Panc1 (cell line): Measurements from ENCODE around the gene KNCN. TPM values are rescaled to one million over a fixed set of nuclear protein-coding genes. Genes with fewer than 3 reads are reported as not detected.

ENCODE experiments used
- ATAC-seq: fragments of 200-7000 bp; cut with Tn5 transposase; 2 replicates; pipeline ENCODE4 v1.9.1; 2020; ENCODE audit warnings: mild to moderate bottlenecking, moderate library complexity
- BruUV-seq: library from RNA; stranded (reverse); fragments of 400-500 nt; replicated peaks from 2 replicates; lab custom pipeline; 2021; lab: Mats Ljungman, UMichigan
- CTCF ChIA-PET: fragments of 300-600 bp; sonication (Branson Sonifier 250); formaldehyde crosslinking; loops from one replicate; lab custom pipeline; 2022; ENCODE audit warnings: antibody characterized with exemption; lab: Charles Lee
- POLR2A ChIA-PET: fragments of 300-600 bp; sonication (Branson Sonifier 250); formaldehyde crosslinking; loops from one replicate; lab custom pipeline; 2022; ENCODE audit warnings: antibody characterized with exemption; lab: Charles Lee
- DNase-seq: peaks from one replicate; pipeline ENCODE4 v3.0.0-alpha.2; 2010; ENCODE audit warnings: low read depth, low spot score
- H3K27ac ChIP-seq: 2 replicates; pipeline ENCODE4 v1.5.1; 2011; ENCODE audit warnings: mild to moderate bottlenecking, low read length, inconsistent platforms
- H3K27me3 ChIP-seq: fragments of 200-500 bp; sonication (Bioruptor generic); 2 replicates; pipeline ENCODE4 v1.6.0; 2014; ENCODE audit warnings: low read length, inconsistent platforms; ENCODE audit not compliant: control insufficient read depth, insufficient read depth
- H3K36me3 ChIP-seq: fragments of 200-500 bp; sonication (Bioruptor generic); 2 replicates; pipeline ENCODE4 v1.5.1; 2014; ENCODE audit warnings: inconsistent platforms, mild to moderate bottlenecking, low read length, moderate library complexity; ENCODE audit not compliant: control insufficient read depth, insufficient read depth
- H3K4me1 ChIP-seq: 2 replicates; pipeline ENCODE4 v1.5.1; 2011; ENCODE audit warnings: inconsistent platforms, mild to moderate bottlenecking, low read length, moderate library complexity; ENCODE audit not compliant: control insufficient read depth, insufficient read depth
- H3K4me3 ChIP-seq, 2 experiments: 2 replicates each; pipeline ENCODE4 v1.5.1; 2011 to 2012; ENCODE audit warnings: low read depth in 2 of 2, low read length in 2 of 2, mild to moderate bottlenecking in 2 of 2, inconsistent platforms in 1 of 2, moderate library complexity in 1 of 2
- H3K9me3 ChIP-seq: fragments of 200-500 bp; sonication (Bioruptor generic); 2 replicates; pipeline ENCODE4 v1.5.1; 2014; ENCODE audit warnings: low read depth, mild to moderate bottlenecking, inconsistent platforms, low read length, moderate library complexity; ENCODE audit not compliant: control insufficient read depth, insufficient read depth
- POLR2AphosphoS5 ChIP-seq: IDR thresholded peaks from 2 replicates; pipeline ENCODE4 v1.6.1; 2012; ENCODE audit warnings: mild to moderate bottlenecking, low read depth, low read length, moderate library complexity
- REST ChIP-seq, 2 experiments: IDR thresholded peaks; 2 replicates each; pipeline ENCODE4 v1.6.1; 2011 to 2012; ENCODE audit warnings: low read depth in 2 of 2, control low read depth in 1 of 2, low read length in 1 of 2, mild to moderate bottlenecking in 1 of 2, moderate library complexity in 1 of 2; ENCODE audit not compliant: insufficient read depth in 1 of 2
- SIN3A ChIP-seq: IDR thresholded peaks from 2 replicates; pipeline ENCODE4 v1.6.1; 2012; ENCODE audit warnings: low read depth, mild to moderate bottlenecking, low read length, moderate library complexity, borderline replicate concordance; ENCODE audit not compliant: insufficient read depth
- TCF7L2 ChIP-seq: IDR thresholded peaks from 2 replicates; pipeline ENCODE4 v1.6.1; 2011; ENCODE audit warnings: mild to moderate bottlenecking, low read depth, low read length, inconsistent platforms
- in situ Hi-C: cut with HindIII; loops from 2 replicates; pipeline ENCODE4 v1.10.0; 2016; ENCODE audit warnings: low sequenced_read_pairs, low pct_unique_long_range_greater_than_20kb
- intact Hi-C: fragments of 100-400 bp; cut with micrococcal nuclease; formaldehyde crosslinking; loops from one replicate; pipeline ENCODE4 v1.10.0; 2022; ENCODE audit not compliant: unreplicated experiment
- total RNA-seq: library from RNA; stranded (reverse); gene quantifications from one replicate; pipeline ENCODE4 v1.2.1, GENCODE V29; 2021; ENCODE audit not compliant: unreplicated experiment
- TF ChIP-seq, protein P1 (sequence below): fragments of 450-650 bp; IDR thresholded peaks from 2 replicates; pipeline ENCODE4 v1.5.1; 2017; ENCODE audit warnings: mild to moderate bottlenecking

The KNCN gene
- total RNA-seq, 1 experiment from 2014 or later: not detected

DNA sequence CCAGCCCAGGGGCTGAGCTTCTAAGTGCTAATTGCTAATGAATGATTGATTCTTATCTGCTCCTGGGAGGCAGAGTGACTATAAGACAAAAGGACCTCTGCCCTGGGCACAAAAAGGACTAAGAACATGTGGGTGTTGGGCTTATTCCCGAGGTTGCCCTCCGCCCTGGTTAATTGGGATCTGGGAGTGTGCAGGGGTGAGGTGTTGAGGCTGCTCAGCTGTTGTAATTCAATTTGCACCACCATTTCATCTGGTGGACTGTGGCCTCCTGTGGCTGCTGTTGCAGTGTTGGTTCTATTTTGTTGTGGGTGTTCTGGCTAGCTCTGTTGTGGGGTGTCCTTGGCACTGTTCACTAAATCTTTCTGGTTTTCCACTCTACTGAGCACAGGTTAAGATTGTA, 13.3 kb downstream of the KNCN start:
- in situ Hi-C loops: no loop called here
- no peak for ATAC-seq
- POLR2A ChIA-PET: no interaction called here
- peaks cover 8% of the 10 kb centered on the region for H3K27me3 ChIP-seq
- TF ChIP-seq SIN3A (no peak), REST (IDR thresholded peaks at IDR 0.05; ENCODE audit: insufficient read depth in 1 of 2, low read depth in 2 of 2, low read length in 1 of 2) (no peak), POLR2AphosphoS5 (no peak), TCF7L2 (no peak)
- TF ChIP-seq, protein P1, sequence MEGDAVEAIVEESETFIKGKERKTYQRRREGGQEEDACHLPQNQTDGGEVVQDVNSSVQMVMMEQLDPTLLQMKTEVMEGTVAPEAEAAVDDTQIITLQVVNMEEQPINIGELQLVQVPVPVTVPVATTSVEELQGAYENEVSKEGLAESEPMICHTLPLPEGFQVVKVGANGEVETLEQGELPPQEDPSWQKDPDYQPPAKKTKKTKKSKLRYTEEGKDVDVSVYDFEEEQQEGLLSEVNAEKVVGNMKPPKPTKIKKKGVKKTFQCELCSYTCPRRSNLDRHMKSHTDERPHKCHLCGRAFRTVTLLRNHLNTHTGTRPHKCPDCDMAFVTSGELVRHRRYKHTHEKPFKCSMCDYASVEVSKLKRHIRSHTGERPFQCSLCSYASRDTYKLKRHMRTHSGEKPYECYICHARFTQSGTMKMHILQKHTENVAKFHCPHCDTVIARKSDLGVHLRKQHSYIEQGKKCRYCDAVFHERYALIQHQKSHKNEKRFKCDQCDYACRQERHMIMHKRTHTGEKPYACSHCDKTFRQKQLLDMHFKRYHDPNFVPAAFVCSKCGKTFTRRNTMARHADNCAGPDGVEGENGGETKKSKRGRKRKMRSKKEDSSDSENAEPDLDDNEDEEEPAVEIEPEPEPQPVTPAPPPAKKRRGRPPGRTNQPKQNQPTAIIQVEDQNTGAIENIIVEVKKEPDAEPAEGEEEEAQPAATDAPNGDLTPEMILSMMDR: no peak
- no peaks in the 10 kb centered on the region for H3K36me3 ChIP-seq
- H3K4me3 ChIP-seq: no peak overlapping the region
- no peaks in the 10 kb centered on the region for H3K9me3 ChIP-seq
- intact Hi-C loops: loop anchor here (10.0 kb wide), 1 partner anchor 187 kb away; no protein-coding TSS in a partner anchor
- DNase-seq: no peak
- no peak overlapping the region for H3K27ac ChIP-seq
- CTCF ChIA-PET: interaction anchor here (1.1 kb wide), 1 partner anchor 131 kb away, joined by 4 read pairs; no protein-coding TSS in a partner anchor
- BruUV-seq: no TSS peak
- no peaks in the 10 kb centered on the region for H3K4me1 ChIP-seq

DNA sequence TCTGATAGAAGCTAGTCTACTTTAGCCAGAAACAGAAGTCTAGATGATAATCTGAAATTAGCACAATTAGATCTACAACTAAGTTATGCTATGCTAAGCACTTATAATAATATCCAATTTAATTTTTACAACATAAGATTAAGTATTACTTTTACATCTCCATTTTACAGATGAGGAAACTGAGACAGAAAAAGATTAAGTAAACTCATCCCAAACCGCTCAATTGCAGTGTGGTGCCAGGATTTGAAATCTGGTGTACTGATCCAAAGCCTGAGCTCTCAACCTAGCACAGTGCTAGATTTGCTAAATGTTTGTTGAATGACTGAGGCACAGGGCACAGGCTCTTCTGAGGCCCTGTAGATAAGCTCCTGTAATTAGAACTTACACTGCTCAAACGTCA, 13.8 kb downstream of the KNCN start:
- ChIA-PET CTCF (interaction anchor here (1.1 kb wide), 1 partner anchor 131 kb away, joined by 4 read pairs; no protein-coding TSS in a partner anchor), POLR2A (no interaction called here)
- ATAC-seq (no peak), DNase-seq (no peak)
- H3K9me3 ChIP-seq: no peaks in the 10 kb centered on the region
- intact Hi-C loops (loop anchor here (10.0 kb wide), 1 partner anchor 187 kb away; no protein-coding TSS in a partner anchor), in situ Hi-C loops (no loop called here)
- no peaks in the 10 kb centered on the region for H3K36me3 ChIP-seq
- H3K27me3 ChIP-seq: peaks cover 8% of the 10 kb centered on the region
- H3K4me3 ChIP-seq: no peak overlapping the region
- TF ChIP-seq, protein P1: no peak
- TF ChIP-seq TCF7L2: no peak
- no peak for TF ChIP-seq POLR2AphosphoS5
- no peak for TF ChIP-seq SIN3A
- TF ChIP-seq REST (IDR thresholded peaks at IDR 0.05; ENCODE audit: insufficient read depth in 1 of 2, low read depth in 2 of 2, low read length in 1 of 2): no peak
- no TSS peak for BruUV-seq
- H3K27ac ChIP-seq: no peak overlapping the region
- H3K4me1 ChIP-seq: 0 out of 2 replicates have a peak, but pooled peaks cover under 1% of the 10 kb centered on the region
